ENCODE data around the gene ANKRD28. TPM values are rescaled to one million over a fixed set of nuclear protein-coding genes. Genes with fewer than 3 reads are reported as not detected.

Gene ANKRD28
- total and polyA plus RNA-seq, 9 of the 15 experiments (the other 6 are each of a cell fraction or from before 2014, with no cell fraction given) = 11.7 to 66.0 (median 36.7) TPM

DNA sequence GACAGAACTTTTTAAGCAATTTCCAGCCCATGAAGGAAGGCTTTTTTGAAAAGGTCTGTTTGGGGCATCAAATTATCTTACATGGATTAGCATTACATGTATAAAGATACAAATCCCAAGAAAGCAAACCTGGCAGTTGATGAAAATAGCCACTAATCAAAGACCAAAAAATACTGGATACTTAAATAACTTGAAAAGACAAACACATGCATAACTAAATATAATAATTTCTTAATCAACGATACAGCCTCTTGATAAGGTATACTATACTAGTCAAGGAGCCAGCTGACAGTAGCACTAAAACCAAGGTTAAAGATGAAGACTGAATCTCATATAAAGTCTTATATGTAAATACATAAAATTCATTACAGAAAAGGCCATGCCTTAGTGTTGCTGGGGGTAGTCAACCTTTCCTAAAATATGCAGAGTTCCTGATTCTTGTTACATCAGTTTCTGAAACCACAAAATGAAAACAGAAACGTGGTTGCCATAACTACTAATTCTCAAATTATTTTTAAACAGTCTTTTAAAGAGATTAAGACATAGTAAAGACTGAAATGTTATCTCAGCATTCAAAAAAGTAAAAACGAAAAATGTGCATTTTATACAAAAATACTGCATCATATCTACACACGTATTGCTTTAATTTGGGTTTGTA lies 2.0 kb downstream of the ANKRD28 start (continued):
- TF ChIP-seq ZNF232 (CRISPR knock-in tag; IDR thresholded peaks at IDR 0.05) (no peak), EHMT2 (IDR thresholded peaks at IDR 0.05) (no peak), ZNF174 (CRISPR knock-in tag; IDR thresholded peaks at IDR 0.05) (no peak), EP400 (IDR thresholded peaks at IDR 0.05) (peak; percentile 12; the same call in 1 of the 2 replicates), FOXJ3 (CRISPR knock-in tag; IDR thresholded peaks at IDR 0.05) (peak; percentile 57; the same call in 1 of the 2 replicates), KHSRP (IDR thresholded peaks at IDR 0.05) (no peak), NFE2L1 (tag; IDR thresholded peaks at IDR 0.05; ENCODE audit: borderline replicate concordance, low read depth) (no peak), EP300 (IDR thresholded peaks at IDR 0.05; ENCODE audit: low read length) (0 out of 2 replicates have a peak, but pooled peaks have one; percentile 42), HEY1 (CRISPR knock-in tag; IDR thresholded peaks at IDR 0.05; ENCODE audit: borderline replicate concordance) (no peak), SP2 (IDR thresholded peaks at IDR 0.05; ENCODE audit: extremely low read depth, low read depth, low read length, poor library complexity, severe bottlenecking) (no peak), SAFB2 (IDR thresholded peaks at IDR 0.05; ENCODE audit: borderline replicate concordance, low read depth, low read length, severe bottlenecking) (no peak), ZNF184 (CRISPR knock-in tag; IDR thresholded peaks at IDR 0.05) (no peak), ATF7 (IDR thresholded peaks at IDR 0.05) (no peak), TOE1 (IDR thresholded peaks at IDR 0.05; ENCODE audit: borderline replicate concordance) (no peak), TOE1 (CRISPR knock-in tag; IDR thresholded peaks at IDR 0.05; ENCODE audit: borderline replicate concordance, low read depth) (no peak), CEBPB (tag; IDR thresholded peaks at IDR 0.05) (peak; percentile 32), MXI1 (IDR thresholded peaks at IDR 0.05; ENCODE audit: low read depth, low read length) (peak; percentile 73; the same call in 1 of the 2 replicates), MEF2D (tag; conservative IDR thresholded peaks at IDR 0.05; ENCODE audit: low read depth) (no peak)
- TF ChIP-seq, protein P1, sequence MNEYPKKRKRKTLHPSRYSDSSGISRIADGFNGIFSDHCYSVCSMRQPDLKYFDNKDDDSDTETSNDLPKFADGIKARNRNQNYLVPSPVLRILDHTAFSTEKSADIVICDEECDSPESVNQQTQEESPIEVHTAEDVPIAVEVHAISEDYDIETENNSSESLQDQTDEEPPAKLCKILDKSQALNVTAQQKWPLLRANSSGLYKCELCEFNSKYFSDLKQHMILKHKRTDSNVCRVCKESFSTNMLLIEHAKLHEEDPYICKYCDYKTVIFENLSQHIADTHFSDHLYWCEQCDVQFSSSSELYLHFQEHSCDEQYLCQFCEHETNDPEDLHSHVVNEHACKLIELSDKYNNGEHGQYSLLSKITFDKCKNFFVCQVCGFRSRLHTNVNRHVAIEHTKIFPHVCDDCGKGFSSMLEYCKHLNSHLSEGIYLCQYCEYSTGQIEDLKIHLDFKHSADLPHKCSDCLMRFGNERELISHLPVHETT (CRISPR knock-in tag; conservative IDR thresholded peaks at IDR 0.05 in 1 of 2, IDR thresholded peaks at IDR 0.05 in 1 of 2) = peak in 1 of 2 experiments; percentile 45; a peak in 1 of 4 replicates
- TF ChIP-seq, protein P2, sequence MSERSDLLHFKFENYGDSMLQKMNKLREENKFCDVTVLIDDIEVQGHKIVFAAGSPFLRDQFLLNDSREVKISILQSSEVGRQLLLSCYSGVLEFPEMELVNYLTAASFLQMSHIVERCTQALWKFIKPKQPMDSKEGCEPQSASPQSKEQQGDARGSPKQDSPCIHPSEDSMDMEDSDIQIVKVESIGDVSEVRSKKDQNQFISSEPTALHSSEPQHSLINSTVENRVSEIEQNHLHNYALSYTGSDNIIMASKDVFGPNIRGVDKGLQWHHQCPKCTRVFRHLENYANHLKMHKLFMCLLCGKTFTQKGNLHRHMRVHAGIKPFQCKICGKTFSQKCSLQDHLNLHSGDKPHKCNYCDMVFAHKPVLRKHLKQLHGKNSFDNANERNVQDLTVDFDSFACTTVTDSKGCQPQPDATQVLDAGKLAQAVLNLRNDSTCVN (CRISPR knock-in tag; IDR thresholded peaks at IDR 0.05) = no peak
- TF ChIP-seq, protein P3, sequence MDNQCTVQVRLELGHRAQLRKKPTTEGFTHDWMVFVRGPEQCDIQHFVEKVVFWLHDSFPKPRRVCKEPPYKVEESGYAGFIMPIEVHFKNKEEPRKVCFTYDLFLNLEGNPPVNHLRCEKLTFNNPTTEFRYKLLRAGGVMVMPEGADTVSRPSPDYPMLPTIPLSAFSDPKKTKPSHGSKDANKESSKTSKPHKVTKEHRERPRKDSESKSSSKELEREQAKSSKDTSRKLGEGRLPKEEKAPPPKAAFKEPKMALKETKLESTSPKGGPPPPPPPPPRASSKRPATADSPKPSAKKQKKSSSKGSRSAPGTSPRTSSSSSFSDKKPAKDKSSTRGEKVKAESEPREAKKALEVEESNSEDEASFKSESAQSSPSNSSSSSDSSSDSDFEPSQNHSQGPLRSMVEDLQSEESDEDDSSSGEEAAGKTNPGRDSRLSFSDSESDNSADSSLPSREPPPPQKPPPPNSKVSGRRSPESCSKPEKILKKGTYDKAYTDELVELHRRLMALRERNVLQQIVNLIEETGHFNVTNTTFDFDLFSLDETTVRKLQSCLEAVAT (IDR thresholded peaks at IDR 0.05) = no peak

Measured in K562 (cell line).